ENCODE measurements around the gene MT1E. TPM values are rescaled to one million over a fixed set of nuclear protein-coding genes. Genes with fewer than 3 reads are reported as not detected.

MT1E gene
- total and polyA plus RNA-seq, 2 of the 13 experiments (the other 11 are each of a cell fraction or from before 2014, with no cell fraction given): 110 to 1,072 TPM

- no peak for TF ChIP-seq ZNF160 (CRISPR knock-in tag; IDR thresholded peaks at IDR 0.05)
- TF ChIP-seq EED (CRISPR knock-in tag; IDR thresholded peaks at IDR 0.05): no peak
- no peak for TF ChIP-seq YY1 (IDR thresholded peaks at IDR 0.05; ENCODE audit: insufficient read depth, insufficient replicate concordance, low read depth, low read length)
- TF ChIP-seq KLF6 (CRISPR knock-in tag; IDR thresholded peaks at IDR 0.05): no peak
- 0 out of 2 replicates have a peak, but pooled peaks have one; percentile 12 for TF ChIP-seq ZNF747 (CRISPR knock-in tag; IDR thresholded peaks at IDR 0.05; ENCODE audit: borderline replicate concordance)
- no peak for TF ChIP-seq ZNF570 (CRISPR knock-in tag; IDR thresholded peaks at IDR 0.05; ENCODE audit: borderline replicate concordance)
- no peak for TF ChIP-seq BATF2 (CRISPR knock-in tag; IDR thresholded peaks at IDR 0.05)
- no peak for TF ChIP-seq ZXDC (CRISPR knock-in tag; IDR thresholded peaks at IDR 0.05)
- no peak for TF ChIP-seq NFYC (CRISPR knock-in tag; IDR thresholded peaks at IDR 0.05)
Measured at GRCh38 chr16:56610609-56611111, 14.9 kb upstream of the MT1E start (continued).

GRCh38 chr16:56611281-56611833 is 14.2 kb upstream of the MT1E start:
- no peak overlapping the region for H2AFZ ChIP-seq (ENCODE audit: low read length)
- H3K9me3 ChIP-seq (ENCODE audit: low read length): no peaks in the 10 kb centered on the region
- H3K9ac ChIP-seq (ENCODE audit: insufficient read depth, low read depth, low read length): peak overlapping the region; percentile 32
- peak; percentile 78 for DNase-seq (ENCODE audit: low spot score)
- ChIA-PET POLR2A (interaction anchor here (1.0 to 5.3 kb wide), 2 partner anchors 14 to 46 kb away, joined by 3 to 83 read pairs; partner anchors contain the start of genes MT1E and MT1F), CTCF (ENCODE audit: low intra/inter-chr PET ratio, low total read pairs) (no interaction called here)
- peaks cover 52% of the 10 kb centered on the region for H3K4me1 ChIP-seq (ENCODE audit: insufficient read depth, low read length)
- no peak for ATAC-seq
- no peak for FAIRE-seq
- no peaks in the 10 kb centered on the region for H4K20me1 ChIP-seq (ENCODE audit: insufficient read depth, low read length)
- peak overlapping the region in 1 of 3 experiments; percentile 29; a peak in 1 of 6 replicates for H3K4me3 ChIP-seq (replicated peaks in 1 of 3; ENCODE audit: insufficient read depth in 1 of 3, low read depth in 2 of 3, low read length in 3 of 3)
- H3K27me3 ChIP-seq (ENCODE audit: control insufficient read depth in 1 of 2, insufficient read depth in 2 of 2, low read length in 2 of 2): peaks cover 0 to under 1% of the 10 kb centered on the region in 2 experiments; a peak in 2 of 5 replicates
- H3K4me2 ChIP-seq (ENCODE audit: low read depth, low read length): peak overlapping the region; percentile 91
- no peak overlapping the region for H3K27ac ChIP-seq (ENCODE audit: extremely low read length, insufficient read depth, low read length)
- intact Hi-C loops (cut with micrococcal nuclease; ENCODE audit: unreplicated experiment): no loop called here
- no peaks in the 10 kb centered on the region for H3K36me3 ChIP-seq (replicated peaks in 1 of 2; ENCODE audit: control insufficient read depth in 1 of 2, insufficient read depth in 2 of 2, low read length in 2 of 2)
- H3K79me2 ChIP-seq (ENCODE audit: insufficient read depth, low read length): no peaks in the 10 kb centered on the region
- in situ Hi-C loops (cut with HindIII; ENCODE audit: extremely low pct_ligation_motif_present, low pct_unique_long_range_greater_than_20kb): no loop called here
- WGBS (ENCODE audit: low lambda C conversion rate): 0% methylated on average over 2 of the region's 2 CpGs
- no TSS peak for BruUV-seq (replicated peaks)
- TF ChIP-seq TFAP4 (IDR thresholded peaks at IDR 0.05; ENCODE audit: borderline replicate concordance, low read depth) (peak; percentile 89), GATAD2A (CRISPR knock-in tag; IDR thresholded peaks at IDR 0.05) (0 out of 2 replicates have a peak, but pooled peaks have one; percentile 30), SOX6 (IDR thresholded peaks at IDR 0.05) (no peak), SOX6 (CRISPR knock-in tag; IDR thresholded peaks at IDR 0.05) (peak; percentile 28; the same call in 1 of the 2 replicates), ZNF362 (CRISPR knock-in tag; IDR thresholded peaks at IDR 0.05; ENCODE audit: borderline replicate concordance) (no peak), RARA (CRISPR knock-in tag; IDR thresholded peaks at IDR 0.05) (peak; percentile 98)

All from HepG2 (cell line).